GM19452 (cell line): ENCODE data around the gene UMOD.

ENCODE experiments used
- ATAC-seq: cut with Tn5 transposase; IDR thresholded peaks from one replicate; pipeline ENCODE4 v1.9.1; 2021; ENCODE audit not compliant: unreplicated experiment

UMOD gene

GRCh38 chr16:20364051-20364450 lies 11.5 kb upstream of the UMOD start:
- ATAC-seq, result no peak

GRCh38 chr16:20363191-20363590 lies 10.7 kb upstream of the UMOD start:
- no peak for ATAC-seq

- no peak for ATAC-seq
These were observed 7.5 kb upstream of the UMOD start for GRCh38 chr16:20359997-20360396.

GRCh38 chr16:20355114-20355782 lies 2.7 kb upstream of the UMOD start:
- no peak for ATAC-seq

- no peak for ATAC-seq
These were observed 864 bp upstream of the UMOD start for GRCh38 chr16:20353379-20353778.

- ATAC-seq, result no peak
These were observed 2.9 kb downstream of the UMOD start for GRCh38 chr16:20349615-20350014.

- no peak for ATAC-seq
These were observed 3.9 kb downstream of the UMOD start for GRCh38 chr16:20348365-20349185.

GRCh38 chr16:20347666-20348364 lies 4.7 kb downstream of the UMOD start:
- ATAC-seq, result no peak

- no peak for ATAC-seq
These were observed 7.9 kb downstream of the UMOD start for GRCh38 chr16:20344611-20345010.

GRCh38 chr16:20339744-20340143 lies 12.8 kb downstream of the UMOD start:
- ATAC-seq, result no peak

GRCh38 chr16:20336955-20337354 lies 15.6 kb downstream of the UMOD start:
- no peak for ATAC-seq

GRCh38 chr16:20334396-20334795 lies 18.1 kb downstream of the UMOD start:
- ATAC-seq, result no peak

GRCh38 chr16:20333120-20333519 lies 19.4 kb downstream of the UMOD start:
- ATAC-seq, result no peak

GRCh38 chr16:20332411-20332810 lies 20.1 kb downstream of the UMOD start:
- no peak for ATAC-seq

- ATAC-seq, result no peak
These were observed 20.9 kb downstream of the UMOD start for GRCh38 chr16:20331635-20332034.

- no peak for ATAC-seq
These were observed 22.9 kb downstream of the UMOD start for GRCh38 chr16:20329392-20330138.

GRCh38 chr16:20327444-20328041 lies 25.0 kb downstream of the UMOD start, which contains the start of gene GP2:
TSS of gene GP2 (minus strand) at chr16:20327513. CDS start at chr16:20326431, 1,082 bp downstream.
- ATAC-seq, result no peak

- no peak for ATAC-seq
These were observed 26.2 kb downstream of the UMOD start for GRCh38 chr16:20326321-20326720.

- ATAC-seq, result no peak
These were observed 27.5 kb downstream of the UMOD start for GRCh38 chr16:20325005-20325404.

GRCh38 chr16:20323591-20324117 lies 28.9 kb downstream of the UMOD start:
- ATAC-seq, result no peak
